G401 (cell line): ENCODE measurements around the gene EXD1. TPM values are rescaled to one million over a fixed set of nuclear protein-coding genes. Genes with fewer than 3 reads are reported as not detected.
"Not testable (repeated sequence)": the region's sequence is repeated elsewhere in the genome, so short reads cannot be mapped to it uniquely, and the experiment has no call there.

Experiments
- DNase-seq: peaks from one replicate; pipeline ENCODE4 v3.0.0-alpha.2; 2015; ENCODE audit warnings: low spot score
- in situ Hi-C: cut with HindIII; loops from 2 replicates; pipeline ENCODE4 v1.10.0; 2016; ENCODE audit warnings: low sequenced_read_pairs, mixed read lengths
- total RNA-seq: library from RNA; depleted of rRNA; stranded (reverse); fragments of >200 nt; shearing (Covaris generic); gene quantifications from 2 replicates; pipeline ENCODE4 v1.2.3, GENCODE V29; 2014; rRNA removed

The EXD1 gene, protein sequence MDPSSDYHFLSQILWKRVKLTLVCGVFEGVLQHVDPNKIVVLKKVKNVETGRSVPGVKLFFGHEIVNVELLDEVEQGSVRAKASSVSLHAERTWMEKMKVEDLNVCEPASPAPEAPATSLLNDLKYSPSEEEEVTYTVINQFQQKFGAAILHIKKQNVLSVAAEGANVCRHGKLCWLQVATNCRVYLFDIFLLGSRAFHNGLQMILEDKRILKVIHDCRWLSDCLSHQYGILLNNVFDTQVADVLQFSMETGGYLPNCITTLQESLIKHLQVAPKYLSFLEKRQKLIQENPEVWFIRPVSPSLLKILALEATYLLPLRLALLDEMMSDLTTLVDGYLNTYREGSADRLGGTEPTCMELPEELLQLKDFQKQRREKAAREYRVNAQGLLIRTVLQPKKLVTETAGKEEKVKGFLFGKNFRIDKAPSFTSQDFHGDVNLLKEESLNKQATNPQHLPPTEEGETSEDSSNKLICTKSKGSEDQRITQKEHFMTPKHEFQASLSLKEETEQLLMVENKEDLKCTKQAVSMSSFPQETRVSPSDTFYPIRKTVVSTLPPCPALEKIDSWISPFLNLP
- 0.03 TPM in 1 of 2 replicates, not detected in the other for total RNA-seq

DNA sequence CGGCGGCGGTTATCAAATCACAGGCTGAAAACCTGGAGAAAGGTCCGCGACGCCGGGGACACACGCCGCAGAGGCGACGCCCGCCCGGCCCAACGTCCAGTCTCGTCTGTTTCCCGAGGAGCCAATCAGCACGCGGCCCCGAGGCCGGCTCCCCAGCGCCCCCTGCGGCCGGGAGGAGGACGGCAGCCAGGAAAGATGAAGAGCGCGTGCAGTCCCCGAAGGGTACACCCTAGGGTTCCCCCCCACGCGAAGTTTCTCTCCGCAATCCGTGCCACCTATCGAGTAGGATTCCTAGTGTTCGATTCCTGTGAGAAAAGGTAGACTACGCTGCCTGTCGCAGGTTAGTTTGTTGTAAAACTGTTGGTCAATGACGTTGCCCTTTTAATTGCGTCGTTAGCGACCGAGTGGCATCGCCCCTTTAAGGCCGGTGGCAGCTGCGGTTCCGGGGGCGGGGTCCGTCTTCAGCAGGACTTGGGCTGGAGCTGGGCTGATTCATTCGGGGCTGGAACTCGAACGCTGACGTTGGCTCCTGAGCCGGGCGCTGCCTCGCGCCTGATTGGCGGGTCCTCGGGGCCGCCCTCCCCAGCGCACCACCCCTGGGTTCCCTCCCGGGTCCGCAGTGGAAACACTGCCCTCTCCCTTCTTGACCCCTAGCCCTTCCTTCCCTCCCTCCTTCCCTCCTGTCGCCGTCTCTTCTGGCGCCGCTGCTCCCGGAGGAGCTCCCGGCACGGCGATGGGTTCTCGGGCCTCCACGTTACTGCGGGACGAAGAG, at the start of gene EXD1, which contains the start of gene CHP1:
TSS of gene EXD1 (minus strand) at position 108 of the 772 bp plus-strand sequence. CDS start 4,182 bp downstream, outside the sequence.
TSS of gene CHP1 (plus strand) at position 619 of the 772 bp plus-strand sequence. CDS start at position 734, 115 bp downstream.
- peak; percentile 97 for DNase-seq
- in situ Hi-C loops = no loop called here

DNA sequence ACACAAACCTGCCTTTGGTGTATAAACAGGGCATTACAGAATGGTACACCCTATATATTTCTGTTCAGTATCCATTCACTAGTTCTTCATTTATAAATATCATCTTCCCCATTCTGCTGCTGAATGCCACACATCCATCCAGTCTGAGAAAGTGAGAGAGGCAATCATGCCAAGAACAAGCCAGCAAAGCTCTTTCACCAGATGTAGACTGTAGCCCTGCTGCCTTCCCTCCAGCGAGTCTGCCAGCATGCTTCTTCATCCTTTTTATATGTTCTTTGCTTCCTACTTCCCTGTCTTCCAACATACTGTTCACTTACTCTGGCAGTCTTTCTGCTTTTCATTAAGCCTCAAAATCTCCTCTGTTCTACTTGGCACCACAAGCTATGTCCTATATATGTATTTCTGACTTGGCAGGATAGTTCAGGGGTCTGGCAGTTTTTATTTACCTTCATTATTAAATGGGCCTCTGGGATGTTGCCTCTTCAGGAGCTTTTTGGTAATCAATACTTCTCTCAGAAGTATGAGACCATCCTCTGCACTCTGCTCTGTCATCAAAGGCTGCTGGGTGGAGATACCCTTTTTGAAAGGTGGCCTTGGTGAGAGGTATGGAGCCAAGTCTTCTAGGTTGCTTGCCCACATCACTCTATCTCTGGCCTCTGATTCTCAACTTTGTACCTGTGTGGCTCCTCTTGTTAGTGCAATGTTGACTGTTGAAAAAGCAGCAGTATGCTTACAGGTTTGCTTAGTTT, 49.2 kb upstream of the EXD1 start:
- in situ Hi-C loops = no loop called here
- no peak for DNase-seq

DNA sequence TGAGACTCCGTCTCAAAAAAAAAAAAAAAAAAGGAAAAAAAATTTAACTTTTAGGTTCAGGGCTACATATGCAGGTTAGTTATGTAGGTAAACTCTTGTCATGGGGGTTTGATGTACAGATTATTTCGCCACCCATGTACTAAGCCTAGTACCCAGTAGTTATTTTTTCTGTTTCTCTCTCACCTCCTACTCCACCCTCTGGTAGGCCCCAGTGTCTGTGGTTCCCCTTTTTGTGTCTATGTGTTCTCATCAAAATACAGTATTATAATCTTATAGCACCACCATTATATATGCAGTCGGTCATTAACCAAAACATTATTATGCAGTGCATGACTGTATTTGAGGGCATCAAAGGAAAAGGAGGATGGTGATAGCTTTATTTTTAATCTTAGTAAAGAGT, 47.8 kb upstream of the EXD1 start:
- no peak for DNase-seq
- in situ Hi-C loops = no loop called here

DNA sequence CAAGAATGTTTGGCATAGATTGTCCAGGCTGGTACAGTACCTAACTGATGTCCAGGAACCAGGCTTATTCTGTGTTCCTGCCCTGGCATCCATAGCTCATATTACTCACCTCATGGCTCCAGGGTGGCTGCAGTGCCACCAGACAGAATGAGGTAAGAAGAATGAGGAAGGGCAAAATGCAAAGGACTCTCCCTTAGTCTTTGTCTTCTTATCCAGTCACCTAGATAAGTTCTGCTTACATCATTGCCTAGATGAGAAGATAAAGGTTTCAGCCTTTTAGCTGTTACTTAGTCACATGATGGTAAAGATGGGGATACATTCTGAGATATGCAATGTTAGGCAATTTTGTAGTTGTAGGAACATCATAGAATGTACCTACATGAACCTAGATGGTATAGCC, 46.3 kb upstream of the EXD1 start:
- DNase-seq = no peak

DNA sequence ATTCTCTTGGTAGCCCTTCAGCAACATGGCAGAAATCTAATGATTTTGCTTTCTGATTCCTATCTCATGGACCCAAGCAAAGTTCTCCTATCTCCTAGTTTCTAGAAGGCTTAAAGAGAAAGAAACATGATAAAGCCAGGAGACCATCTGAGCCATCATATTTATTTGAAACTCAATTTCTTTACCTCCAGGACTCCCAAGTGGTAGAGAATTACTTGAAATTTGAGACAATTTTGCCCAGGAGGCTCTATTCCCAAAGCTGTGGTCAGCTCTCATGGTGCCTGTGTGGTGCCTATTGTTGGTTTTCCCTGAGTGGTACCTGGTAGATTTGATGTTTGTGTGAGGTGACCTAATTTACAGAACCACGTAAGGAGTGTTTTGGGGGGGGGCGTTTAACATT, 39.3 kb upstream of the EXD1 start:
- DNase-seq = no peak

More for the DNA sequence above, 46.3 kb upstream of the EXD1 start:
- in situ Hi-C loops = no loop called here

DNA sequence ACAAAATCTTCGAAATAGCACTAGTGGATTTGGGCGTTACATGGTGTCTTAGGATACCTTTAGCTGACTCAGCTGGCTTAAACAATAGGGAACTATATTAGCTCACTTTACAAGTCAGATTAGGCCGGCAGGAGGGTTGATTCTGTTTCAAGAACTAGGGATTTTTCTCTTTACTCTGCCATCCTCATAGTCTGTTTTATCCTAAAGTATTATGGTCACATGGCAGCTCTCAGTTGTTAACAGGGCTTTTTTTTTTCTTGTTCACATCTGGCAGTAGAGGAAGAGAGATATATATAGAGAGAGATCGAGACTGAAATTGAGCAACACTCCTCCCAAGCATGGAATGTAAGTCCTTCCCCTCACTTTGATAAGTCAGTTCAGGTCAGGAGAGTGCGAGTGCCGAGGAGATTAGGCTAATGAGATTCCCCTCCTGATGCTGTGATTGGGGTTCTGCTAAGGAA, 33.4 kb upstream of the EXD1 start:
- no peak for DNase-seq
- in situ Hi-C loops = no loop called here

More for the DNA sequence above, 39.3 kb upstream of the EXD1 start:
- in situ Hi-C loops = no loop called here

DNA sequence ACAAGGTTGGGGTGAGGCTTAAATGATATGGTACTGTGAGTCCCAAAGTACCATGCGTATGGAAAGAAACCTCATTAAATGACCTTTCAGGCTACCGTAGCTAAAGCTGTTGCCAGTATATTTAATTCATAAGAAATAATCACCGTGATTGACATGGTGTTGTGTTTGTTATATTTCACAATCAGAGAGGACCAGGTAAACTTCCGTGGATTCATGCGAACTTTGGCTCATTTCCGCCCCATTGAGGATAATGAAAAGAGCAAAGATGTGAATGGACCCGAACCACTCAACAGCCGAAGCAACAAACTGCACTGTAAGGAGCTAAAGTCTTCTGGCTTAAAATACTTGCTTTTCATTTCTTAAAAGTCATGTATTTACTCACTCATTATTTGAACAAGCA, 32.0 kb upstream of the EXD1 start:
- in situ Hi-C loops = no loop called here
- no peak for DNase-seq

DNA sequence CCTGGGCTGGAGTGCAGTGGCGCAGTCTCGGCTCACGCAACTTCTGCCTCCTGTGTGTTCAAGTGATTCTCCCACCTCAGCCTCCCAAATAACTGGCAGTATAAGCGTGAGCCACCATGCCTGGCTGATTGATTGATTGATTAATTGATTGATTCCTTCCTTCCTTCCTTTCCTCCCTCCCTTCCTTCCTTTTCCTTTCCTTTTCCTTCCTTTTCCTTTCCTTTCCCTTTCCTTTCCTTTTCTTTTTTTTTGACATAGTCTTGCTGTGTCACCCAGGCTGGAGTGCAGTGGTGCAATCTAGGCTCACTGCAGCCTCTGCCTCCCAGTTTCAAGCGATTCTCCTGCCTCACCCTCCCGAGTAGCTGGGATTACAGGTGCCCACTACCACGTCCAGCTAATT, 30.4 kb upstream of the EXD1 start:
- DNase-seq, in situ Hi-C loops: not testable (repeated sequence)

DNA sequence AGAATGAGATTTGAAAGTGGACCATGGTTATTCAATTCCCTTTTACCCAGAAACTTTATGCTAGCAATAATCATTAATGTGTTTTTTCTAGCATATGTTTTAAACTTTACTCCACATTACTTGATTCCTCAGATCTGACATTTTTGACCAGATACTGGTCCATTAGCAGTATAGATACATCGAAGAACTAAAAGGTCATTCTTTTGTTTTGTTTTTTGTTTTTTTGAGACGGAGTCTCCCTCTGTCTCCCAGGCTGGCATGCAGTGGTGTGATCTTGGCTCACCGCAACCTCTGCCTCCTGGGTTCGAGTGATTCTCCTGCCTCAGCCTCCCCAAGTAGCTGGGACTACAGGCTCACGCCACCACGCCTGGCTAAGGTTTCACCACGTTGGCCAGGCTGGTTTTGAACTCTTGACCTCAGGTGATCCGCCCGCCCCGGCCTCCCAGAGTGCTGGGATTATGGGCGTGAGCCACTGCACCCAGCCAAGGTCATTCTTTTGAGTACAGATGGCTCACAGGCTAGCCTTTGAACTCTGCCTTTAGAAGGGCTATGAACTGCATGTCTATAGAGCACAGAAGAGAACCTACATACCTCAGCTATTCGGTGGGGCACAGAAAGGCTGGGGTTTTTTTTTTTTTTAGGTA, 29.1 kb upstream of the EXD1 start:
- in situ Hi-C loops = no loop called here
- no peak for DNase-seq

DNA sequence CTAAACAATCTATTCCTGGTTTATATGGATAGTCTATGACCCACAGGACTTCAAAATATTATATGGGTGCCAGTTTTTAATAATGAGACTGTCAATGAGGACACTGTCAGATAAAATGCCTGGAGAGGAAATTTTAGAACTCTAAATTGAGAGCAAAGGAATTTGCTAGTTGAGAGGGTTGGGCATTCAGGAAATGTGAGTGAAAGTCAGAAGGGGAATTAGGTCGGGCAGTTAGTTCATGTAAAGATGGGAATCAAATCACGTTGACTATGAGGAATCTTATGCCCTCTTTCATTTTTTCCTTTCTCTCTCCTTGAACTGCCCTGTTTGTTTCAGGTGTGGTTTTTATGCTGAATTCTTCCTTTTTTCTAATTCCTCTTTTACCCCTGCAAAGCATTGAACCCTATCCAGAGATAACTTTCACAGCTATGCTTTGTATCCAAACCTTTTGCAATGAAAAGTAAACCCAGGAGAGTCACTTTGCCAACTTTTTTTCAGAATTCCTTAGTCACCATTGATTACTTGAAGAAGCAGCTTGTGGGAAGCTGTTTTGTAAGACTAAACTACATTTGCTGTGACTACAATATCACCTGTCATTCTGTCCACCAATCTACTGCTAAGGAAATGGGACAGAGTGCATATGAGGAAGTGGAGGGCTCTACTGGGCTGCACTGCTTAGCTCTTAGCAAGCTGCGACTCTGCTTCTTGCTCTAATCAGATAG, 28.4 kb upstream of the EXD1 start:
- in situ Hi-C loops = no loop called here
- DNase-seq = no peak

DNA sequence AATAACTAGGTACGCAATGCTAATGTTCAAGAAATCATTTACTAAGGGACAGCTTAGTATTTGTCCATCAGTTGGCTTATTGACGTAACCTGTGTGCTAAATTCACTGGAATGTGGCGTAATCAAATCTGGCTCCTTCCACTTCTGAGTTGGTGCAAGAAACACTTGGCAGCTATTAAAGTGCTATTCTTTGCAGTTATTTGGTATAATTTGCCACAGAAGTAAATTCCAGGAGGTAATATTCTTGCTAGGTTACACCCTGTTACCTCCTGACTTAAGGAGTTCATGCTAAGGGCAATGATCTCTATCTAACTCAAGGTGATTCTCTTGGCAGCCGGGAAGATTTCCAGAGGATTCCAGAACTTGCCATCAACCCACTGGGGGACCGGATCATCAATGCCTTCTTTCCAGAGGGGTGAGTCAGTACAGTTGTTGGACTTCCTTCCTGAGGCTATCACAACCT, 26.1 kb upstream of the EXD1 start:
- no peak for DNase-seq
- in situ Hi-C loops = no loop called here

DNA sequence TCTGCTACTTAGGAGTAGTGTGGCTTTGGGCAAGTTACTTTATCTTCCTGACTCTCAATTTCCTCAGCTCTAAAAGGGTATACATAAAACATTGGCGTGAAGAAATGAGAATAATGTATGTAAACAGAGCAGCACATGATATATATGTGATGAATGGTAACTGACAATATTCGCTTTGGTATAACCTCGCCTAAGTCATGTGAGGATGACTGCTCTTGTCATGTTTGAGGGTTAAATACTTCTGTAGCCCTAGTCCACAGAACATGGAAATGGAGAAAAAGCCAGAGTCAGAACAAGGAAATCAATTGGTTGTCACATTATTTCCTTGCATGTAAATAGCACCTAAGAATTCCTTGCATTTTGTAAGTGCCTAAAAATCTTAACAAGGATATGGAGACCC, 25.5 kb upstream of the EXD1 start:
- in situ Hi-C loops = no loop called here
- DNase-seq = no peak

DNA sequence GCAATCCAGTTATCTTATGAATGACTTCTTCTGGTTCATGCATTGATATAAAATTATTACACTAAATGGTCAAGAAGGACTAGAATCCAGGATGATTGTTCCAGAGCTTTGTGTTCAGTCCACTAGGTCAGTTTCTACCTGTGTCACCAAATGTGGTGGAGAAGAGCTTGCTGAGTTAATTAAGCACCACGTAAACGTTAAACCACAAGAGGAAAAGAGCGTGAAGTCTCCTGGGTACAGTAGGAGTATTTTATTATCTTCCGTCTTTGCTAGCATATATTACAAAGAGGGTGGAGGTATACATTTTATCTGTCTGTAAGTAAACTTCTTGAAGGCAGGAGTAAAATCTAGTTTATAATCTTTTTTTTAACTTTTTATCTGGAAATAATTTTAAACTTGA, 24.0 kb upstream of the EXD1 start:
- in situ Hi-C loops = no loop called here
- DNase-seq = no peak

DNA sequence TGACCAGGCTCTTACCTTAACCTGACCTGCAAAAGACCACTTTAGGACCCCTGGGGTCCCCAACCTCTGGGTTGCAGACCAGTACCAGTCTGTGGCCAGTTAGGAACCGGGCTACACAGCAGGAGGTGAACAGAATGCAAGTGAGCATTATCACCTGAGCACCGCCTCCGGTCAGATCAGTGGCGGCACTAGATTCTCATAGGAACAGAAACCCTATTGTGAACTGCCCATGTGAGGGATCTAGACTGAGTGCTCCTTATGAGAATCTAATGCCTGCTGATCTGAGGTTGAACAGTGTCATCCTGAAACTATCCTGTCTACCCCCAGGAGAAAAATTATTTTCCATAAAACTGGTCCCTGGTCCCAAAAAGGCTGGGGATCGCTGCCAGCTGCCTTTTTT, 20.9 kb upstream of the EXD1 start:
- no peak for DNase-seq
- in situ Hi-C loops = no loop called here

DNA sequence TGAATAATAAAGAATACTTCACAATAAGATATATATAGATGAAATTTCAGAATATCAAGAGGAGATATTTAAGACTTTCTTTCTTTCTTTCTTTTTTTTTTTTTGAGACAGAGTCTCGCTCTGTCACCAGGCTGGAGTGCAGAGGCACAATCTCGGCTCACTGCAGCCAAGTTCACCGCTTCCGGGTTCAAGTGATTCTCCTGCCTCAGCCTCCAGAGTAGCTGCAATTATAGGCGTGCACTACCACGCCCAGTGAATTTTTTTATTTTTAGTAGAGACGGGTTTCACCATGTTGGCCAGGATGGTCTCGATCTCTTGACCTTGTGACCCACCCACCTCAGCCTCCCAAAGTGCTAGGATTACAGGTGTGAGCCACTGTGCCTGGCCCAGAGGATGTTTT, 20.2 kb upstream of the EXD1 start:
- DNase-seq, in situ Hi-C loops: not testable (repeated sequence)

DNA sequence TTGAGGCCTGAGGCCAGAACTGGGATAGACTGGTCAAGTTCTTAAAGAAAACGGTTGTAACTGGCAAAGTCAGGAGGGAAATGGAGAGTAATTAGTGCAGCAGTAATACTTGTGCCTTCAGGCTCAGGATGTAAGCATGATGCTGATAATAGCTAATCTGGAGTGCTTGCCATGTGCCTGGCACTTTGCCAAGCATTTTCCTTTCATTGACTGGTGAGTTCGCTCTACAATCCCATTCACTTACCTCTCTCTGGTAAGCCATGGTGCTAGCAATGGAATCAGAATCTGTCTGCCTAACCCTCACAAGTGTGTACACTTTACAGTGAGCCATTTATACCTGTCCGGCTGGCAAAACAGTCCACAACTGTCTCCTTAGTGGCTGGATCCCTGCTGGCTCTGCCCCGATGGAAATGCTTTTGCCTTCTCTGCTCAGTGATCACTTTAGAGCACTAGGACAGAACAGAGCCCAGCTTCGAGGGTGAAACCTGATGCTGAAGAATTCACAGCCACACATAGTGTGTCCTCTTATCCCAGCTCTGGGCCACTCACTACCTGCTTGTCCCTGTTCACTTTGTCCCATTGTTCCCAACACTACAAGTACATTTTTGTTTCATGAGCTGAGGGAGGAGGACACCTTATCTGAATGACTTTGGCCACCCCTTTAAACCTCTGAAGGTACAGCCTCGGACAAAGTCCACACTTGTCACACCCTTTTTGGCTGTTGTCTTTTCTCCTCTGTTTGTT, 10.8 kb upstream of the EXD1 start:
- peak; percentile 28 for DNase-seq
- in situ Hi-C loops = no loop called here

DNA sequence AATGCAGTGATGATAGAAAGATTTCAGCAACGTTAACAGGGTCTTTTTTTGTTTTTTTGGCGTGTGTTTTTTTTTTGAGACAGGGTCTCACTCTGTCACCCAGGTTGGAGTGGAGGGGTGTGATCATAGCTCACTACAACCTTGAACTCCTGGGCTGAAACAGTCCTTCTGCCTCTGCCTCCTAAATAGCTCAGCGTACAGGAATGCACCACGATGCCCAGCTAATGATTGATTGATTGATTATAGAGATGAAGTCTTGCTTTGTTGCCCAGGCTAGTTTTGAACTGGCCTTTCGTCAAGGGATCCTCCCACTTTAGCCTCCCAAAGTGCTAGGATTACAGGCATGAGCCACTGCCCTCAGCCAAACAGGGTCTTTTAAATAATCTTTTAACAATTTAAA, 7.5 kb upstream of the EXD1 start:
- no peak for DNase-seq
- in situ Hi-C loops = no loop called here
